Measurements from ENCODE around the gene RGS9BP.

DNA sequence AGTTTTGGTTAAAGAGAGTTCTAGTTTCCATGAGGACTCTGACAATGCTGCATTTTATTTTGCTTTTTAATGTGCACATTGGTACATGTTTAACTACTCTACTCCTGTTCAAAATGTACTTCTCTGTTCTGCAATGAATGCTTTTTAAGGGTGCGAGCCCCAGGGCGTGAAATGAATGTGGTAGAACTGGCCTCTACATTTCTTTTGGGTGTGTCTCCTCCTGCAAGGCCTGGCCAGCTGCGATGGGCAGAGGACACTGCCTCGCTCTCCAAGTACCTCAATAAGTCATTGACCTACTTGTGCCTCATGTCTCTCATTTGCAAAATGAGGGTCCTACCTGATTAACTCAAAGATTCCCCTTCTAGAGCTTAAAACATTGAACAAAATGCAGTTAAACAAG is 6.7 kb downstream of the RGS9BP start:
- TF ChIP-seq, protein P1, sequence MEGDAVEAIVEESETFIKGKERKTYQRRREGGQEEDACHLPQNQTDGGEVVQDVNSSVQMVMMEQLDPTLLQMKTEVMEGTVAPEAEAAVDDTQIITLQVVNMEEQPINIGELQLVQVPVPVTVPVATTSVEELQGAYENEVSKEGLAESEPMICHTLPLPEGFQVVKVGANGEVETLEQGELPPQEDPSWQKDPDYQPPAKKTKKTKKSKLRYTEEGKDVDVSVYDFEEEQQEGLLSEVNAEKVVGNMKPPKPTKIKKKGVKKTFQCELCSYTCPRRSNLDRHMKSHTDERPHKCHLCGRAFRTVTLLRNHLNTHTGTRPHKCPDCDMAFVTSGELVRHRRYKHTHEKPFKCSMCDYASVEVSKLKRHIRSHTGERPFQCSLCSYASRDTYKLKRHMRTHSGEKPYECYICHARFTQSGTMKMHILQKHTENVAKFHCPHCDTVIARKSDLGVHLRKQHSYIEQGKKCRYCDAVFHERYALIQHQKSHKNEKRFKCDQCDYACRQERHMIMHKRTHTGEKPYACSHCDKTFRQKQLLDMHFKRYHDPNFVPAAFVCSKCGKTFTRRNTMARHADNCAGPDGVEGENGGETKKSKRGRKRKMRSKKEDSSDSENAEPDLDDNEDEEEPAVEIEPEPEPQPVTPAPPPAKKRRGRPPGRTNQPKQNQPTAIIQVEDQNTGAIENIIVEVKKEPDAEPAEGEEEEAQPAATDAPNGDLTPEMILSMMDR (IDR thresholded peaks at IDR 0.05; ENCODE audit: low read length) = no peak
- TF ChIP-seq EZH2 (optimal IDR thresholded peaks at IDR 0.05; ENCODE audit: low read depth, low read length) (no peak), EZH2phosphoT487 (IDR thresholded peaks at IDR 0.05; ENCODE audit: low read length) (no peak)
